ENCODE results near the gene PPP1R12C.

The PPP1R12C gene

GRCh38 chr19:55041627-55042343 is 75.7 kb downstream of the PPP1R12C start:
- no peak for FAIRE-seq

- no peak for FAIRE-seq
Measured at GRCh38 chr19:55041244-55041626, 76.2 kb downstream of the PPP1R12C start.

Measured in colon (tissue), 2 donors.